K562 (cell line): ENCODE data around the gene BMP2K. TPM values are rescaled to one million over a fixed set of nuclear protein-coding genes. Genes with fewer than 3 reads are reported as not detected.

Experiments used
- ATAC-seq: fragments of 200-7000 bp; cut with Tn5 transposase; 3 replicates; pipeline ENCODE4 v1.9.1; 2020; ENCODE audit warnings: moderate library complexity
- BruUV-seq: library from RNA; stranded (reverse); fragments of 400-500 nt; replicated peaks from 2 replicates; lab custom pipeline; 2021; lab: Mats Ljungman, UMichigan
- CTCF ChIA-PET: fragments of 300-600 bp; formaldehyde crosslinking; extraction: SDS; loops from one replicate; lab custom pipeline; 2021; ENCODE audit warnings: low intra/inter-chr PET ratio; lab: Yijun Ruan, JAX
- POLR2A ChIA-PET: fragments of 300-600, 350-650 bp; sonication (Branson Sonifier 250); formaldehyde crosslinking; extraction: SDS; loops from one replicate; lab custom pipeline; 2021; ENCODE audit warnings: antibody characterized with exemption, inconsistent platforms; lab: Yijun Ruan, JAX
- DNase-seq, 4 experiments: peaks; one replicate each; pipeline versions ENCODE4 v3.0.0 to v3.0.0-alpha.2; 2011 to 2018; ENCODE audit warnings: low spot score in 3 of 4, mixed read lengths in 3 of 4; ENCODE audit errors: extremely low read depth in 1 of 4
- FAIRE-seq: peaks from 2 replicates; lab custom pipeline; 2011; peaks lifted over from hg19 to GRCh38; lab: Jason Lieb, UNC
- H2AFZ ChIP-seq: 2 replicates; pipeline ENCODE4 v1.6.0; 2011; ENCODE audit warnings: low read depth, low read length, control low read depth, inconsistent platforms
- H3K27ac ChIP-seq: fragments of 200-600 bp; 3 replicates; pipeline ENCODE4 v1.8.0; 2011; ENCODE audit warnings: low read depth, mild to moderate bottlenecking, control low read depth, inconsistent platforms, low read length, moderate library complexity, mixed read lengths; ENCODE audit errors: extremely low read depth
- H3K27me3 ChIP-seq, 2 experiments: fragments of 300-600 bp in 1 of 2; 2 replicates in 1 of 2; 3 replicates in 1 of 2; pipeline versions ENCODE4 v1.6.0 to v1.8.0; 2011; ENCODE audit warnings: inconsistent platforms in 2 of 2, low read length in 2 of 2, mild to moderate bottlenecking in 1 of 2, mixed read lengths in 1 of 2, moderate library complexity in 1 of 2; ENCODE audit not compliant: control insufficient read depth in 2 of 2, insufficient read depth in 2 of 2
- H3K36me3 ChIP-seq: fragments of 300-600 bp; 3 replicates; pipeline ENCODE4 v1.8.0; 2011; ENCODE audit warnings: mild to moderate bottlenecking, low read length, inconsistent platforms; ENCODE audit not compliant: control insufficient read depth, insufficient read depth
- H3K4me1 ChIP-seq, 2 experiments: fragments of 200-600 bp in 1 of 2; replicated peaks in 1 of 2; 2 replicates in 1 of 2; 3 replicates in 1 of 2; pipeline versions ENCODE4 v1.5.1 to v1.8.0; 2011; ENCODE audit warnings: inconsistent platforms in 2 of 2, low read length in 2 of 2, mild to moderate bottlenecking in 1 of 2, mixed read lengths in 1 of 2, moderate library complexity in 1 of 2; ENCODE audit not compliant: control insufficient read depth in 2 of 2, insufficient read depth in 2 of 2
- H3K4me2 ChIP-seq: 2 replicates; pipeline ENCODE4 v1.6.1; 2011; ENCODE audit warnings: low read length, control low read depth, inconsistent platforms, mixed read lengths; ENCODE audit not compliant: insufficient read depth
- H3K4me3 ChIP-seq: fragments of 200-600 bp; sonication (generic), shearing (Covaris generic); 2 replicates; pipeline ENCODE4 v1.5.1; 2016; ENCODE audit warnings: control low read depth, inconsistent platforms
- H3K79me2 ChIP-seq: fragments of 200-600 bp; 3 replicates; pipeline ENCODE4 v1.8.0; 2011; ENCODE audit warnings: low read length, inconsistent platforms; ENCODE audit not compliant: control insufficient read depth, insufficient read depth
- H3K9ac ChIP-seq, 2 experiments: 2 replicates each; pipeline versions ENCODE4 v1.6.0 to v1.6.1; 2011; ENCODE audit warnings: low read depth in 2 of 2, low read length in 2 of 2, control low read depth in 1 of 2, inconsistent platforms in 1 of 2, mild to moderate bottlenecking in 1 of 2, mixed read lengths in 1 of 2; ENCODE audit not compliant: insufficient read depth in 1 of 2
- H3K9me1 ChIP-seq: one replicate; pipeline ENCODE4 v1.6.0; 2011; ENCODE audit warnings: inconsistent platforms, mild to moderate bottlenecking, low read length, moderate library complexity; ENCODE audit not compliant: control insufficient read depth, insufficient read depth
- H3K9me3 ChIP-seq: replicated peaks from 2 replicates; pipeline ENCODE4 v1.5.1; 2011; ENCODE audit warnings: low read depth, low read length, inconsistent platforms; ENCODE audit not compliant: control insufficient read depth, insufficient read depth
- H4K20me1 ChIP-seq: replicated peaks from 2 replicates; pipeline ENCODE4 v1.6.1; 2011; ENCODE audit warnings: low read length, inconsistent platforms, mixed read lengths; ENCODE audit not compliant: control insufficient read depth, insufficient read depth
- NR3C1 ChIP-seq: sonication (generic); formaldehyde crosslinking; IDR thresholded peaks from 2 replicates; pipeline ENCODE4 v1.8.1; 2022; ENCODE audit warnings: missing genetic modification reagents
- NRF1 ChIP-seq, 2 experiments: fragments of 450-650 bp; IDR thresholded peaks in 1 of 2; conservative IDR thresholded peaks in 1 of 2; 2 replicates each; pipeline ENCODE4 v1.6.1; 2014; ENCODE audit warnings: mild to moderate bottlenecking in 2 of 2
- RBM14 ChIP-seq: fragments of 200-400 bp; formaldehyde crosslinking; IDR thresholded peaks from 2 replicates; pipeline ENCODE4 v1.6.1; 2018; ENCODE audit warnings: low read depth, mild to moderate bottlenecking, low read length, moderate library complexity, borderline replicate concordance; ENCODE audit not compliant: insufficient read depth
- RBM22 ChIP-seq: fragments of 200-400 bp; formaldehyde crosslinking; IDR thresholded peaks from 2 replicates; pipeline ENCODE4 v1.6.1; 2018; ENCODE audit warnings: low read length, low read depth; ENCODE audit not compliant: poor library complexity, severe bottlenecking
- ZNF217 ChIP-seq: sonication (generic); formaldehyde crosslinking; IDR thresholded peaks from 2 replicates; pipeline ENCODE4 v1.8.0; 2022; ENCODE audit warnings: mild to moderate bottlenecking, missing genetic modification reagents
- in situ Hi-C: fragments of 300-500 bp; cut with MboI; formaldehyde crosslinking; loops from 4 replicates; pipeline ENCODE4 v1.15.0; 2018; ENCODE audit warnings: inconsistent platforms, mixed read lengths
- intact Hi-C: fragments of 100-400 bp; cut with micrococcal nuclease; formaldehyde crosslinking; loops from 2 replicates; pipeline ENCODE4 v1.14.2; 2022
- polyA plus RNA-seq, 8 experiments: library from polyadenylated mRNA; depleted of rRNA in 4 of 8; stranded (reverse) in 5 of 8; unstranded in 3 of 8; fragments of >200 nt; fragmentation: Nextera tagmentation in 2 of 8; fragmentation: Illumina TruSeq in 1 of 8; extraction: Ambion mirVana in 2 of 8; extraction: Trizol in 1 of 8; gene quantifications; 2 replicates each; pipeline versions ENCODE4 v1.2.1 to v1.2.3, GENCODE V29; 2011 to 2014; ENCODE audit warnings: inconsistent platforms in 1 of 8, missing spikeins in 1 of 8
- total RNA-seq, 7 experiments: library from RNA; depleted of rRNA in 6 of 7; stranded (reverse); fragments of >200 nt in 6 of 7; fragmentation: Illumina TruSeq in 2 of 7; extraction: Trizol in 2 of 7; gene quantifications; 2 replicates each; pipeline versions ENCODE4 v1.2.1 to v1.2.3, GENCODE V29; 2011 to 2021; ENCODE audit warnings: low replicate concordance in 1 of 7
- TF ChIP-seq, protein P1 (sequence below), 2 experiments: fragments of 450-650 bp in 1 of 2; IDR thresholded peaks; 2 replicates each; pipeline ENCODE4 v1.6.1; 2011 to 2017; ENCODE audit warnings: low read depth in 2 of 2, antibody characterized with exemption in 1 of 2, borderline replicate concordance in 1 of 2, low read length in 1 of 2, mild to moderate bottlenecking in 1 of 2, mixed read lengths in 1 of 2; ENCODE audit not compliant: control insufficient read depth in 1 of 2

BMP2K gene
- total and polyA plus RNA-seq, 9 of the 15 experiments (the other 6 are each of a cell fraction or from before 2014, with no cell fraction given), result 17.0 to 217 (median 104) TPM

DNA sequence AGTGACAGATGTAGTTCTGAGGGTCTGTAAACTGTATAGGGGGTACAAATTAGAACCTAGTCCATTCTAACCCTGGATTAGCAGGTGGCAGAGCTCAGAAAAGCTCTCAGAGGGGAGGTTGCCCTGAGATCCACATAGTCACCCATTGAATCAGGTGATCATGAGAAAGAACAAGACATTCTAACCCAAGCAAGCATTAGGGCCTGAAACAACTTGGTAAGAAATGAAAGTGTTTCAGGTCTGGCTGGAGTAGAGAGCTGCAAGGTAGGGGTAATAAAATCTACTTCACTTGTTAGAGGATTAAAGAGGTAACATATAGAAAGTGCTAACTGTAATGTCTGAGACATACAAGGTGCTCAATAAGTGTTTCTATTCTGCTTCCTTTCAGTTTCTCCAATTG lies 8.8 kb upstream of the BMP2K start:
- FAIRE-seq, result peak; percentile 42
- CTCF ChIA-PET, result no interaction called here
- intact Hi-C loops, result no loop called here

More for the DNA sequence above, 8.8 kb upstream of the BMP2K start:
- H3K9me1 ChIP-seq, result no peaks in the 10 kb centered on the region
- H3K36me3 ChIP-seq, result no peaks in the 10 kb centered on the region
- no peak for TF ChIP-seq RBM22
- TF ChIP-seq RBM14, result no peak
- no peak for TF ChIP-seq ZNF217 (CRISPR knock-in tag)
- TF ChIP-seq, protein P1, sequence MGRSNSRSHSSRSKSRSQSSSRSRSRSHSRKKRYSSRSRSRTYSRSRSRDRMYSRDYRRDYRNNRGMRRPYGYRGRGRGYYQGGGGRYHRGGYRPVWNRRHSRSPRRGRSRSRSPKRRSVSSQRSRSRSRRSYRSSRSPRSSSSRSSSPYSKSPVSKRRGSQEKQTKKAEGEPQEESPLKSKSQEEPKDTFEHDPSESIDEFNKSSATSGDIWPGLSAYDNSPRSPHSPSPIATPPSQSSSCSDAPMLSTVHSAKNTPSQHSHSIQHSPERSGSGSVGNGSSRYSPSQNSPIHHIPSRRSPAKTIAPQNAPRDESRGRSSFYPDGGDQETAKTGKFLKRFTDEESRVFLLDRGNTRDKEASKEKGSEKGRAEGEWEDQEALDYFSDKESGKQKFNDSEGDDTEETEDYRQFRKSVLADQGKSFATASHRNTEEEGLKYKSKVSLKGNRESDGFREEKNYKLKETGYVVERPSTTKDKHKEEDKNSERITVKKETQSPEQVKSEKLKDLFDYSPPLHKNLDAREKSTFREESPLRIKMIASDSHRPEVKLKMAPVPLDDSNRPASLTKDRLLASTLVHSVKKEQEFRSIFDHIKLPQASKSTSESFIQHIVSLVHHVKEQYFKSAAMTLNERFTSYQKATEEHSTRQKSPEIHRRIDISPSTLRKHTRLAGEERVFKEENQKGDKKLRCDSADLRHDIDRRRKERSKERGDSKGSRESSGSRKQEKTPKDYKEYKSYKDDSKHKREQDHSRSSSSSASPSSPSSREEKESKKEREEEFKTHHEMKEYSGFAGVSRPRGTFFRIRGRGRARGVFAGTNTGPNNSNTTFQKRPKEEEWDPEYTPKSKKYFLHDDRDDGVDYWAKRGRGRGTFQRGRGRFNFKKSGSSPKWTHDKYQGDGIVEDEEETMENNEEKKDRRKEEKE (IDR thresholded peaks at IDR 0.05; ENCODE audit: borderline replicate concordance in 1 of 2, control insufficient read depth in 1 of 2, low read depth in 2 of 2, low read length in 1 of 2), result no peak
- TF ChIP-seq NRF1 (conservative IDR thresholded peaks at IDR 0.05 in 1 of 2, IDR thresholded peaks at IDR 0.05 in 1 of 2), result 0 out of 4 replicates have a peak, but pooled peaks of 1 of the 2 experiments have one; percentile 10
- TF ChIP-seq NR3C1 (CRISPR knock-in tag), result no peak
- H3K4me1 ChIP-seq, result peaks cover 18 to 59% of the 10 kb centered on the region in 2 experiments; a peak in 4 of 5 replicates
- no TSS peak for BruUV-seq
- no peaks in the 10 kb centered on the region for H3K27me3 ChIP-seq
- no peak for DNase-seq
- no peak overlapping the region; the same call in 2 of the 3 replicates for H3K27ac ChIP-seq
- H3K4me2 ChIP-seq, result no peak overlapping the region
- POLR2A ChIA-PET, result interaction anchor here (0.7 to 1.2 kb wide), 3 partner anchors 13 to 116 kb away, joined by 3 to 5 read pairs (median 3); no protein-coding TSS in a partner anchor
- no peaks in the 10 kb centered on the region for H3K79me2 ChIP-seq
- H3K4me3 ChIP-seq, result no peak overlapping the region
- no peak overlapping the region for H3K9ac ChIP-seq
- H2AFZ ChIP-seq, result peak overlapping the region; percentile 45
- no peaks in the 10 kb centered on the region for H3K9me3 ChIP-seq
- peak; percentile 4 for ATAC-seq
- H4K20me1 ChIP-seq, result no peaks in the 10 kb centered on the region
- in situ Hi-C loops, result no loop called here
